IPS-15b (cell line): ENCODE measurements around the gene SPATC1L.
"Not testable (repeated sequence)": the region's sequence is repeated elsewhere in the genome, so short reads cannot be mapped to it uniquely, and the experiment has no call there.

ENCODE experiments used
- H3K27me3 ChIP-seq: one replicate; pipeline ENCODE4 v1.6.1; 2013; ENCODE audit warnings: low read length; ENCODE audit not compliant: control insufficient read depth, insufficient read depth
- H3K36me3 ChIP-seq: one replicate; pipeline ENCODE4 v1.6.1; 2013; ENCODE audit warnings: low read length; ENCODE audit not compliant: control insufficient read depth, insufficient read depth
- H3K4me1 ChIP-seq: one replicate; pipeline ENCODE4 v1.6.1; 2013; ENCODE audit warnings: mild to moderate bottlenecking, low read length; ENCODE audit not compliant: control insufficient read depth, insufficient read depth
- H3K4me3 ChIP-seq: one replicate; pipeline ENCODE4 v1.5.1; 2013; ENCODE audit warnings: low read depth, low read length
- H3K9ac ChIP-seq: one replicate; pipeline ENCODE4 v1.6.1; 2013; ENCODE audit warnings: low read depth, mild to moderate bottlenecking, low read length
- H3K9me3 ChIP-seq: one replicate; pipeline ENCODE4 v1.6.1; 2013; ENCODE audit warnings: mild to moderate bottlenecking, low read length; ENCODE audit not compliant: control insufficient read depth, insufficient read depth

The SPATC1L gene

GRCh38 chr21:46145840-46146691, 38.2 kb downstream of the SPATC1L start:
- H3K27me3 ChIP-seq: no peaks in the 10 kb centered on the region
- no peaks in the 10 kb centered on the region for H3K9me3 ChIP-seq
- no peaks in the 10 kb centered on the region for H3K4me1 ChIP-seq
- H3K4me3 ChIP-seq: no peak overlapping the region
- no peak overlapping the region for H3K9ac ChIP-seq
- no peaks in the 10 kb centered on the region for H3K36me3 ChIP-seq

- Histone ChIP-seq H3K9me3 (no peaks in the 10 kb centered on the region), H3K4me1 (no peaks in the 10 kb centered on the region), H3K4me3 (no peak overlapping the region), H3K27me3 (peaks cover 1% of the 10 kb centered on the region), H3K36me3 (no peaks in the 10 kb centered on the region), H3K9ac (no peak overlapping the region)
These were observed 39.0 kb downstream of the SPATC1L start for GRCh38 chr21:46145159-46145839.

- Histone ChIP-seq H3K4me1 (no peaks in the 10 kb centered on the region), H3K9ac (no peak overlapping the region), H3K36me3 (no peaks in the 10 kb centered on the region), H3K27me3 (peaks cover 6% of the 10 kb centered on the region), H3K9me3 (no peaks in the 10 kb centered on the region), H3K4me3 (no peak overlapping the region)
These were observed 39.7 kb downstream of the SPATC1L start for GRCh38 chr21:46144464-46145070.

GRCh38 chr21:46142582-46143473, 41.4 kb downstream of the SPATC1L start:
- Histone ChIP-seq H3K4me3 (peak overlapping the region; percentile 37), H3K36me3 (no peaks in the 10 kb centered on the region), H3K4me1 (no peaks in the 10 kb centered on the region)

DNA sequence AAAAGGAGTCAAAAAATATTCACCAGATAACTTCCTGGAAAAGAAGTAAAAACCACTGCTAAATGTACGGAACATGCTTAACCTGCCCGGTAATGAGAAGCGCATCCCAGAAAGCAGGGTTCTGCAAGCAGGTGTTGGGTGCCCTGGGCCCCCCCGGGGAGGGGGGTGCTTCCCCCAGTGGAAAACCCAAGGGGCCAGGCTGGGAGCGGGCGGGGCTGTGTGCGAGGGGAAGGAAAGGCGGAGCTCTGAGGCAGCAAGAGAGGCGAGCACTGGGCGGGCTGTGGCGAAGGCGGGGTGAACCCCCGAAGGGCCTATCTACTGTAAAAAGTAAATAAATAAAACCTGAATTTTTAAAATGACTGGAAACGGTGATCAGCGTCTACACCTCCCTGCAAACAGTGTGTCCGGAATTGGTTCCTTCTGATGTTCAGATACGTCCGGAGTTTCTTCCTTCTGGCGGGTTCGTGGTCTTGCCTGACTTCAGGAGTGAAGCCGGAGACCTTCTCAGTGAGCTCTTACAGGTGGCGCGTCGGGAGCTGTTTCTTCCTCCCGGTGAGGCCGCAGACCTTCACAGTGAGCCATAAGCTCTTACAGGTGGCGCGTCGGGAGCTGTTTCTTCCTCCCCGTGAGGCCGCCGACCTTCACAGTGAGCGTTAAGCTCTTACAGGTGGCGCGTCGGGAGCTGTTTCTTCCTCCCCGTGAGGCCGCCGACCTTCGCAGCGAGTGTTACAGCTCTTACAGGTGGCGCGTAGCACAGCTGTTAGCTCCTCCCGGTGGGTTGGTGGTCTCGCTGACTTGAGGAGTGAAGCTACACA, 42.3 kb downstream of the SPATC1L start:
- Histone ChIP-seq H3K4me1 (no peaks in the 10 kb centered on the region), H3K9me3 (no peaks in the 10 kb centered on the region), H3K36me3 (no peaks in the 10 kb centered on the region), H3K4me3 (peak overlapping the region; percentile 37), H3K9ac (no peak overlapping the region), H3K27me3 (peaks cover 10% of the 10 kb centered on the region)

More at GRCh38 chr21:46142582-46143473, 41.4 kb downstream of the SPATC1L start:
- no peak overlapping the region for H3K9ac ChIP-seq
- H3K27me3 ChIP-seq: peaks cover 10% of the 10 kb centered on the region
- no peaks in the 10 kb centered on the region for H3K9me3 ChIP-seq

- H3K4me3 ChIP-seq: peak overlapping the region; percentile 24
- not testable (repeated sequence) for H3K27me3 ChIP-seq, H3K9ac ChIP-seq, H3K36me3 ChIP-seq, H3K4me1 ChIP-seq, H3K9me3 ChIP-seq
These were observed 43.8 kb downstream of the SPATC1L start for GRCh38 chr21:46140352-46141003.

GRCh38 chr21:46139686-46140085, 44.6 kb downstream of the SPATC1L start:
- no peaks in the 10 kb centered on the region for H3K36me3 ChIP-seq
- no peaks in the 10 kb centered on the region for H3K9me3 ChIP-seq
- H3K4me1 ChIP-seq: no peaks in the 10 kb centered on the region
- H3K4me3 ChIP-seq: no peak overlapping the region
- peaks cover 10% of the 10 kb centered on the region for H3K27me3 ChIP-seq
- H3K9ac ChIP-seq: no peak overlapping the region

GRCh38 chr21:46138383-46138970, 45.8 kb downstream of the SPATC1L start:
- Histone ChIP-seq H3K36me3 (no peaks in the 10 kb centered on the region), H3K9ac (no peak overlapping the region), H3K4me1 (no peaks in the 10 kb centered on the region), H3K27me3 (peaks cover 10% of the 10 kb centered on the region), H3K9me3 (no peaks in the 10 kb centered on the region), H3K4me3 (no peak overlapping the region)

- Histone ChIP-seq H3K36me3 (no peaks in the 10 kb centered on the region), H3K9me3 (no peaks in the 10 kb centered on the region), H3K9ac (no peak overlapping the region), H3K27me3 (peaks cover 10% of the 10 kb centered on the region), H3K4me1 (no peaks in the 10 kb centered on the region), H3K4me3 (no peak overlapping the region)
These were observed 46.4 kb downstream of the SPATC1L start for GRCh38 chr21:46137908-46138307.

GRCh38 chr21:46136739-46137349, 47.4 kb downstream of the SPATC1L start:
- peaks cover 2% of the 10 kb centered on the region for H3K36me3 ChIP-seq
- peaks cover 10% of the 10 kb centered on the region for H3K27me3 ChIP-seq
- no peaks in the 10 kb centered on the region for H3K4me1 ChIP-seq
- H3K9me3 ChIP-seq: no peaks in the 10 kb centered on the region
- H3K9ac ChIP-seq: no peak overlapping the region
- no peak overlapping the region for H3K4me3 ChIP-seq
